GM12865 (cell line): ENCODE results near the gene ZXDC.
A peak's percentile ranks its signal among the peaks of the same experiment; 100 is the strongest.

Experiments
- DNase-seq: peaks from one replicate; pipeline ENCODE4 v3.0.0; 2010; ENCODE audit warnings: low read depth
- H3K4me3 ChIP-seq: 2 replicates; pipeline ENCODE4 v1.5.1; 2011; ENCODE audit warnings: mild to moderate bottlenecking, low read depth, low read length, control low read depth
- CTCF ChIP-seq: IDR thresholded peaks from 2 replicates; pipeline ENCODE4 v1.5.1; 2011; ENCODE audit warnings: low read length, control low read depth, low read depth, inconsistent platforms; ENCODE audit not compliant: insufficient read depth; ENCODE audit errors: missing control alignments

ZXDC gene

GRCh38 chr3:126475413-126476114, at the start of gene ZXDC:
Gene ZXDC (minus strand): TSS chr3:126475891. CDS start chr3:126475865, 26 bp downstream.
- TF ChIP-seq CTCF, result peak; percentile 64
- peak; percentile 98 for DNase-seq
- H3K4me3 ChIP-seq, result peak within 1 kb of the TSS; percentile 73

GRCh38 chr3:126525091-126525852, 49.6 kb upstream of the ZXDC start:
- H3K4me3 ChIP-seq, result no peak overlapping the region
- no peak for TF ChIP-seq CTCF
- DNase-seq, result no peak

GRCh38 chr3:126524429-126524988, 48.8 kb upstream of the ZXDC start:
- no peak for DNase-seq
- no peak for TF ChIP-seq CTCF
- no peak overlapping the region for H3K4me3 ChIP-seq

- no peak within 1 kb of the TSS for H3K4me3 ChIP-seq
- TF ChIP-seq CTCF, result no peak
Measured at GRCh38 chr3:126523745-126524428, 48.2 kb upstream of the ZXDC start, which contains the start of gene CHST13. Gene CHST13 (plus strand): TSS chr3:126524155. CDS start chr3:126524333, 178 bp downstream.

GRCh38 chr3:126522363-126522788, 46.7 kb upstream of the ZXDC start:
- DNase-seq, result peak; percentile 16
- no peak overlapping the region for H3K4me3 ChIP-seq
- TF ChIP-seq CTCF, result peak; percentile 76

More at GRCh38 chr3:126523745-126524428, 48.2 kb upstream of the ZXDC start, which contains the start of gene CHST13:
- DNase-seq, result no peak

GRCh38 chr3:126521122-126521891, 45.6 kb upstream of the ZXDC start:
- TF ChIP-seq CTCF, result no peak
- no peak overlapping the region for H3K4me3 ChIP-seq
- DNase-seq, result no peak
